GM20000 (cell line): ENCODE measurements around the gene NDN.

Source experiments
- DNase-seq: peaks from one replicate; pipeline ENCODE4 v3.0.0; 2012; ENCODE audit warnings: low spot score
- CTCF ChIP-seq: IDR thresholded peaks from 2 replicates; pipeline ENCODE4 v1.5.1; 2012; ENCODE audit warnings: mild to moderate bottlenecking, control low read depth; ENCODE audit errors: extremely low read depth, missing control alignments

Gene NDN

GRCh38 chr15:23647001-23647295, 40.2 kb downstream of the NDN start:
- no peak for TF ChIP-seq CTCF
- DNase-seq: no peak

GRCh38 chr15:23646165-23647000, 40.7 kb downstream of the NDN start:
- no peak for DNase-seq
- no peak for TF ChIP-seq CTCF

GRCh38 chr15:23645371-23646164, 41.5 kb downstream of the NDN start:
- TF ChIP-seq CTCF: no peak
- DNase-seq: no peak

GRCh38 chr15:23644829-23645228, 42.3 kb downstream of the NDN start:
- TF ChIP-seq CTCF: no peak

GRCh38 chr15:23642413-23643044, 44.6 kb downstream of the NDN start:
- peak; percentile 60 for TF ChIP-seq CTCF
- peak; percentile 65 for DNase-seq

More at GRCh38 chr15:23644829-23645228, 42.3 kb downstream of the NDN start:
- DNase-seq: no peak
